ENCODE results near the gene GRID2.

DNA sequence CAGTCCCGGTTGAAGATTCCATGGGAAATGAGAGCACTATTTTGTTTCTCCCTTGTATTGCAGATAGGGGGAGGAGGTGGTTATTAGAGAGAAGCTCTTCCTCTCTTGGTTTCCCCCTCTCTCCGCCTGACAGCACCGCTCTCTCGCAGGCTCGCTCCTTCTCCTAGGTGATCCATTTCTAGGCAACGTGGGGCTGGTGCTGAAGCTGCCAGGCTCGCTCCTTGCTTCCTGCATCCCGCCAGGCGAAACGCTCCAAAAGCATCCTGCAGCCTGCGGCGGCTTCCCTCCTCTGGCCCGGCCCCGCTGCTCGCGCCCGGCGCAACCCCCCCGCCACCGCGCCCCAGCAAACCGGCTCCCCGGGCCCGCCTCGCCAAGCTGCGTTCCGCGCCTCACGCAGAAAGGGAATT lies at the start of gene GRID2:
- no peak for TF ChIP-seq EZH2 (IDR thresholded peaks at IDR 0.05; ENCODE audit: low read length, unreplicated experiment)
- TF ChIP-seq CTCF (conservative IDR thresholded peaks at IDR 0.05; ENCODE audit: low read depth, low read length) = peak; percentile 30
